GM10266 (cell line): ENCODE measurements around the gene TMEM145.
"Not testable (repeated sequence)": the region's sequence is repeated elsewhere in the genome, so short reads cannot be mapped to it uniquely, and the experiment has no call there.

ENCODE experiments used
- DNase-seq: peaks from one replicate; pipeline ENCODE4 v3.0.0; 2012; ENCODE audit errors: extremely low spot score
- TF ChIP-seq, protein P1 (sequence below): IDR thresholded peaks from 2 replicates; pipeline ENCODE4 v1.5.1; 2012; ENCODE audit warnings: mild to moderate bottlenecking, low read depth; ENCODE audit not compliant: control insufficient read depth, insufficient read depth; ENCODE audit errors: missing control alignments

The TMEM145 gene

DNA sequence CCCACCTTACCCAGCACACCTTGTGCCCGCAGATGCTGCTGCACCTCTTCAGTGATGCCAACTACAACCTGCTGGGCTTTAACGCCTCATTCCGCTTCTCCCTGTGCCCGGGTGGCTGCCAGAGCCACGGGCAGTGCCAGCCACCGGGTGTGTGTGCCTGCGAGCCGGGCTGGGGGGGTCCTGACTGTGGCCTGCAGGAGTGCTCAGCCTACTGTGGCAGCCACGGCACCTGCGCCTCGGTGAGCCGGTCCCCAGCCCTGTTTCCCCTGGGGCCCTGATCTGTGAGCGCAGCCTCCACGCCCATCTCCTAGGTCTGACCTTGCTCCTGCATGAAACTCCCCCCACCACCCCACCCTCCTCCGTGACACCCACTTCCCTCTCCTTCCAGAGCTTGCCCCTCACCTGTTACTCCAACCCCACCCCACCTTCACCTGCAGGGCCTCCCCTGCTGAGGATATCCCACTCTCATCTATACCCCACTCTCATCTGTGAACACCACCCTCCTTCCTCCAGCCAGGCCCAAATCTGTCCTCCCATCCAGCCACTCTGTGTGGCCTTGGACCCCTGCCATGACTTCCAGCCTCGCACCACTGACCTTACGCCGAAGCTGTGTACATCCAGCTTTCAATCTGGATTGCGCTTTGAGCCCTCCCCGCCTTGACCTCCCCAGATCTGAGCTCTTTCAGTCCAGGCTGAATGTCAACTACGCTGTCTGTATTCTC, 21.0 kb downstream of the TMEM145 start:
- no peak for DNase-seq
- TF ChIP-seq, protein P1, sequence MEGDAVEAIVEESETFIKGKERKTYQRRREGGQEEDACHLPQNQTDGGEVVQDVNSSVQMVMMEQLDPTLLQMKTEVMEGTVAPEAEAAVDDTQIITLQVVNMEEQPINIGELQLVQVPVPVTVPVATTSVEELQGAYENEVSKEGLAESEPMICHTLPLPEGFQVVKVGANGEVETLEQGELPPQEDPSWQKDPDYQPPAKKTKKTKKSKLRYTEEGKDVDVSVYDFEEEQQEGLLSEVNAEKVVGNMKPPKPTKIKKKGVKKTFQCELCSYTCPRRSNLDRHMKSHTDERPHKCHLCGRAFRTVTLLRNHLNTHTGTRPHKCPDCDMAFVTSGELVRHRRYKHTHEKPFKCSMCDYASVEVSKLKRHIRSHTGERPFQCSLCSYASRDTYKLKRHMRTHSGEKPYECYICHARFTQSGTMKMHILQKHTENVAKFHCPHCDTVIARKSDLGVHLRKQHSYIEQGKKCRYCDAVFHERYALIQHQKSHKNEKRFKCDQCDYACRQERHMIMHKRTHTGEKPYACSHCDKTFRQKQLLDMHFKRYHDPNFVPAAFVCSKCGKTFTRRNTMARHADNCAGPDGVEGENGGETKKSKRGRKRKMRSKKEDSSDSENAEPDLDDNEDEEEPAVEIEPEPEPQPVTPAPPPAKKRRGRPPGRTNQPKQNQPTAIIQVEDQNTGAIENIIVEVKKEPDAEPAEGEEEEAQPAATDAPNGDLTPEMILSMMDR: no peak

DNA sequence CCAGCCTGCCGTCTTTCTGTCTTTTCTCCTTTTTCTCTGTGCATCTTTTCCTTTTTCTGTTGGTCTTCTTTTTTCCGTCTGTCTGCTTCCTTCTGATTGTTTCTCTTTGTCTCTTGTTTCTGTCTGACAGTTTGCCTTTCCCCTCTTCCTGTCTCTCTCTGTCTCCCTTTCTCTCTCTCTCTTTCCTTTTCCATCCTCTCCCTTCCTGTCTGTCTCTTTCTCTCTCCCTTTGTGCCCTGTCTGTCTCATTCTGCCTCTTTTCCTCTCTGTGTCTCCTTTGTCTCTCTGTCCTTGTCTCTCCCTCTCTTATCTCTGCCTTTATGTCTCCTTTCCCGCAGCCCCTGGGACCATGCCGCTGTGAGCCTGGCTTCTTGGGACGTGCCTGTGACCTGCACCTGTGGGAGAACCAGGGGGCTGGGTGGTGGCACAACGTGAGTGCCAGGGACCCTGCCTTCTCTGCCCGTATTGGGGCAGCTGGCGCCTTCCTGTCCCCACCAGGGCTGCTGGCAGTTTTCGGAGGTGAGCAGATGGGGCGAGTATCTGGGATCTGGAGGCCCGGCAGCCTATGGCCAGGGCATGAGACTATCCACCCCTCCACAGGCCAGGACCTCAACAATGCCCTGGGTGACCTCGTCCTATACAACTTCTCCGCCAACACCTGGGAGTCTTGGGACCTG, 21.7 kb downstream of the TMEM145 start:
- DNase-seq: no peak
- TF ChIP-seq, protein P1: no peak

DNA sequence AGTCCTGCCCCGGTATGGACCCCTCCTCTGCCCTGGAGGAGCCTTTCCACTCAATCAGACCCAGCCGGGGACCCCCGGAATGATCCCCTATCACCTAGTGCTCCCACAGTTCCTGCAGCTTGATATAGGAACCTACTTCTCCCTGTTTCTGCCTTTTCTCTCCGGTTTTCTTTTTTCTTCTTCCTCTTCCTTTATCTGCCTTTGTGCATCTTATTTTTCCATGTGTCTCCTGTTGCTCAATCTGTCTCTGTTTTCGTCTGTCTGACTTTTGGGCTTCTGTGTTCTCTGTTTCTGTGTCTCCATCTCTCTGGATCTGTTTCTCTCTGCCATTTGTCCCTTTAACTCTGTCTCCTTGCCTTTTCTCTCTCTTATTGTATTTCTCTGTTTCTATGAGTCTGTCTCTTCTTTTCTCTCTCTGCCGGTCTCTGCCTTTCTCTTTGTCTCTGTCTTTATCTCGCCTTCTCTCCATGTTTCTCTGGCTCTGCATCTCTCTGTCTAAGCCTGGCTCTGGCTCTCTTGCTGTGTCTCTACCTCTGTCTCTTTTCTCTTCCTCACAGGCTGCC, 22.3 kb downstream of the TMEM145 start:
- no peak for DNase-seq
- TF ChIP-seq, protein P1: no peak

DNA sequence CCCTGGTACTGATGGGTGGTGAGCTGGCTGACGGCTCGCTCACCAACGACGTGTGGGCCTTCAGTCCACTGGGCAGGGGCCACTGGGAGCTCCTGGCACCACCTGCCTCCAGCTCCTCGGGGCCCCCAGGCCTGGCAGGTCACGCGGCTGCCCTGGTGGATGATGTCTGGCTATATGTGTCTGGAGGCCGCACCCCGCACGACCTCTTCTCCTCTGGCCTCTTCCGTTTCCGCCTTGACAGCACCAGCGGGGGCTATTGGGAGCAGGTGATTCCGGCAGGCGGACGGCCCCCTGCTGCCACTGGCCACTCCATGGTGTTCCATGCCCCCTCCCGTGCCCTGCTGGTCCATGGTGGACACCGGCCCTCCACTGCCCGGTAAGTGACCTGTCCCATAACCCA, 22.9 kb downstream of the TMEM145 start:
- TF ChIP-seq, protein P1: no peak
- no peak for DNase-seq

DNA sequence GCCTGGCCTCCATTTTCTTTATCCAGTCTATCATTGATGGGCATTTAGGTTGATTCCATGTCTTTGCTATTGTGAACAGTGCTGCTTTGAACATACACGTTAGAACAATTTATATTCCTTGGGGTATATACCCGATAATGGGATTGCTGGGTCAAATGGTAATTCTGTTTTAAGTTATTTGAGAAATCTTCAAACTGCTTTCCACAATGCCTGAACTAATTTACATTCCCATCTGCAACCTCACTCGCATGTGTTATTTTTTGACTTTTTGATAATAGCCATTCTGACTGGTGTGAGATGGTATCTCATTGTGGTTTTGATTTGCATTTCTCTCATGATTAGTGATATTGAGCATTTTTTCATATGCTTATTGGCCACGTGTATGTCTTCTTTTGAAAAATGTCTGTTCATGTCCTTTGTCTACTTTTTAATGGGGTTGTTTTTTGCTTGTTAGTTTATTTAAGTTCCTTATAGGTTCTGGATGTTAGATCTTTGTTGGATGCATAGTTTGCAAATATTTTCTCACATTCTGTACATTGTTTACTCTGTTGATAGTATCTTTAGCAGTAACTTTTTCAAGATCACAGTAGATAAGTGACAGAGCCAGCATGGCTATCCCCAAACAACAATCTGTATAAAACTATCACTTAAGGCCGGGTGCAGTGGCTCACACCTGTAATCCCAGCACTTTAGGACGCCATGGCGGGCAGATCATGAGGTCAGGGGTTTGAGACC, 26.2 kb downstream of the TMEM145 start:
- DNase-seq: not testable (repeated sequence)

DNA sequence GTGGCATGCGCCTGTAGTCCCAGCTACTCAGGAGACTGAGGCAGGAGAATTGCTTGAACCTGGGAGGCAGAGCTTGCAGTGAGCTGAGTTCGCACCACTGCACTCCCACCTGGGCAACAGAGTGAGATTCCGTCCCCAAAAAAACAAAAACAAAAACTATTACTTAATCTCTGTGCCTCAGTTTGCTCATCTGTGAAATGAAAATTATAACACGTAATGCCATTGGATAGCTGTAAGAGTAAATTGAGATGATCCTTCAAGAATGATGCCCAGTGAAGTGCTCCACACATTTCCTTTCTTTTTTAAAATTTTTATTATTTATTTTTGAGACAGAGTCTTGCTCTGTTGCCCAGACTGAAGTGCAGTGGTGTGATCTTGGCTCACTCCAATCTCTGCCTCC, 26.8 kb downstream of the TMEM145 start:
- DNase-seq: not testable (repeated sequence)

DNA sequence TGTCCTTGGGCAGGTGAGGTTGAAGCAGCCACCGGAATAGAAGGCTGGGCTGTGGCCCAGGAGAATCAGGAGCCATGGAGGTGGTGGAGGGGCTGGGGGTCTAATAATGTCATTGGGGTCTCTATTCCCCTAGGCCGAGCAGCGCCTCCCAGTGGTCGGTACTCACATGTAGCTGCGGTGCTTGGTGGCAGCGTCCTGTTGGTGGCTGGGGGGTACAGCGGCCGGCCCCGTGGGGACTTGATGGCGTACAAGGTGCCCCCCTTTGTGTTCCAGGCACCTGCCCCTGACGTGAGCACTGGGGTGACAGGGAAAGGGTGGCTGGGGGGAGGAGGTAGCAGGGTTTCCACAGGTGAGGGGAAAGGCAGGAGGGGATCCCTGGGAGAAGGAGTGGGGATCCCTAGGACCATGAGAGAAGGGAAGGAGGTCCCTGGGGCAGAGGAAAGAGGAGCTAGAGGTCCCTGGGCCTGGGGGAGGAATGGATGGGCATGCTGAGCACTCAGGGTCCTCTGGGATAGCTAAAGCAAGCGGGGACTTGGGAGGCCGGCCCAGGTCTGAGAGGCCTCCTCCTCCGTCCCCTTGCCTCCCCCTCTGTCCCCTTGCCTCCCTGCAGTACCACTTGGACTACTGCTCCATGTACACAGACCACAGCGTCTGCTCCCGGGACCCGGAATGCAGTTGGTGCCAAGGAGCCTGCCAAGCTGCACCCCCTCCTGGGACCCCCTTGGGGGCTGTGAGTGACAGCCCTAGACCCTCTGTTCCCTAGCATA, 30.4 kb downstream of the TMEM145 start:
- TF ChIP-seq, protein P1: peak; percentile 4
- no peak for DNase-seq
